GM12864 (cell line): Measurements from ENCODE around the gene GSTK1.

Experiments used
- DNase-seq: peaks from one replicate; pipeline ENCODE4 v3.0.0-alpha.2; 2011; ENCODE audit warnings: low read depth
- H3K4me3 ChIP-seq: 2 replicates; pipeline ENCODE4 v1.5.1; 2011; ENCODE audit warnings: mild to moderate bottlenecking, low read depth, low read length, control low read depth
- CTCF ChIP-seq: IDR thresholded peaks from 2 replicates; pipeline ENCODE4 v1.5.1; 2011; ENCODE audit warnings: low read depth, mild to moderate bottlenecking, moderate library complexity, low read length, control low read depth, inconsistent platforms; ENCODE audit errors: missing control alignments

The GSTK1 gene

GRCh38 chr7:143244321-143244720 is 18.9 kb upstream of the GSTK1 start:
- DNase-seq, result no peak
- no peak overlapping the region for H3K4me3 ChIP-seq
- no peak for TF ChIP-seq CTCF

- H3K4me3 ChIP-seq, result no peak overlapping the region
- DNase-seq, result no peak
- no peak for TF ChIP-seq CTCF
Observed at GRCh38 chr7:143245123-143245522, 18.1 kb upstream of the GSTK1 start.

- no peak overlapping the region for H3K4me3 ChIP-seq
- no peak for DNase-seq
- no peak for TF ChIP-seq CTCF
Observed at GRCh38 chr7:143247372-143247771, 15.9 kb upstream of the GSTK1 start.

GRCh38 chr7:143248761-143249354 is 14.4 kb upstream of the GSTK1 start:
- no peak overlapping the region for H3K4me3 ChIP-seq
- DNase-seq, result no peak

GRCh38 chr7:143250199-143250598 is 13.0 kb upstream of the GSTK1 start:
- no peak for TF ChIP-seq CTCF
- H3K4me3 ChIP-seq, result no peak overlapping the region
- DNase-seq, result no peak

More at GRCh38 chr7:143248761-143249354, 14.4 kb upstream of the GSTK1 start:
- TF ChIP-seq CTCF, result no peak

- no peak for DNase-seq
- no peak overlapping the region for H3K4me3 ChIP-seq
- TF ChIP-seq CTCF, result no peak
Observed at GRCh38 chr7:143250822-143251221, 12.4 kb upstream of the GSTK1 start.

GRCh38 chr7:143252006-143252405 is 11.2 kb upstream of the GSTK1 start:
- no peak for DNase-seq
- no peak for TF ChIP-seq CTCF
- H3K4me3 ChIP-seq, result no peak overlapping the region
